Esophagus squamous epithelium (tissue), 4 donors: ENCODE measurements around the gene ATF7IP.

Experiments
- CTCF ChIP-seq, 6 experiments: fragments of 450-650 bp in 4 of 6; fragments of 200-600 bp in 2 of 6; sonication (generic) in 2 of 6; IDR thresholded peaks; one replicate each; pipeline ENCODE4 v1.5.1; 2016 to 2019; ENCODE audit warnings: antibody characterized with exemption in 6 of 6, mild to moderate bottlenecking in 4 of 6, moderate library complexity in 4 of 6
- POLR2A ChIP-seq, 4 donors: fragments of 450-650 bp; IDR thresholded peaks; one replicate each; pipeline ENCODE4 v1.6.1; 2017; ENCODE audit warnings: antibody characterized with exemption in 4 of 4, mild to moderate bottlenecking in 4 of 4, moderate library complexity in 3 of 4

GRCh38 chr12:14390449-14390848, 25.0 kb downstream of the ATF7IP start:
- TF ChIP-seq CTCF (IDR thresholded peaks at IDR 0.05) (no peak), POLR2A (IDR thresholded peaks at IDR 0.05) (no peak)
